Upper lobe of left lung (tissue), 6 donors: ENCODE measurements around the gene DLG2. TPM values are rescaled to one million over a fixed set of nuclear protein-coding genes. Genes with fewer than 3 reads are reported as not detected.

Experiments used
- ATAC-seq, 2 donors: fragments of 200-7000 bp; cut with Tn5 transposase; one replicate each; pipeline ENCODE4 v1.9.1; 2022; ENCODE audit warnings: mild to moderate bottlenecking in 2 of 2, moderate library complexity in 2 of 2; ENCODE audit not compliant: low FRiP score in 2 of 2
- DNase-seq, 2 donors: peaks; one replicate each; pipeline ENCODE4 v3.0.0-alpha.2; 2019 to 2020
- H3K27ac ChIP-seq, 4 donors: fragments of 200-600 bp; sonication (generic); one replicate each; pipeline ENCODE4 v1.5.1; 2016 to 2019
- H3K27me3 ChIP-seq, 4 donors: fragments of 200-600 bp; sonication (generic); one replicate each; pipeline ENCODE4 v1.5.1; 2017 to 2019
- H3K36me3 ChIP-seq, 4 donors: fragments of 200-600 bp; sonication (generic); one replicate each; pipeline ENCODE4 v1.5.1; 2016 to 2019
- H3K4me1 ChIP-seq, 4 donors: fragments of 200-600 bp; sonication (generic); one replicate each; pipeline ENCODE4 v1.5.1; 2018 to 2019
- H3K4me3 ChIP-seq, 4 donors: fragments of 200-600 bp; sonication (generic); one replicate each; pipeline ENCODE4 v1.5.1; 2017 to 2019; ENCODE audit warnings: mild to moderate bottlenecking in 2 of 4, moderate library complexity in 1 of 4
- H3K9me3 ChIP-seq, 4 donors: fragments of 200-600 bp; sonication (generic); one replicate each; pipeline ENCODE4 v1.5.1; 2018 to 2019
- EP300 ChIP-seq, 4 donors: sonication (generic); formaldehyde crosslinking; IDR thresholded peaks; one replicate each; pipeline ENCODE4 v1.5.1; 2017; ENCODE audit warnings: antibody characterized with exemption in 4 of 4, control low read depth in 2 of 4
- POLR2A ChIP-seq, 4 donors: fragments of 450-650 bp; IDR thresholded peaks; one replicate each; pipeline ENCODE4 v1.5.1; 2016 to 2017; ENCODE audit warnings: antibody characterized with exemption in 4 of 4, mild to moderate bottlenecking in 2 of 4
- POLR2AphosphoS5 ChIP-seq, 2 donors: sonication (generic); formaldehyde crosslinking; IDR thresholded peaks; one replicate each; pipeline ENCODE4 v1.5.1; 2017; ENCODE audit warnings: antibody characterized with exemption in 2 of 2
- WGBS, 2 donors: methylation state at CpG; one replicate each; pipeline ENCODE4 v1.1.5; 2017 to 2018; 5-methylcytosine and 5-hydroxymethylcytosine counted together
- total RNA-seq, 6 donors: library from RNA; depleted of rRNA in 4 of 6; stranded (reverse); fragments of >200 nt in 4 of 6; gene quantifications; one replicate each; pipeline versions ENCODE4 v1.1.0 to v1.2.1, GENCODE V29; 2016 to 2021
- TF ChIP-seq, protein P1 (sequence below), 6 experiments: fragments of 450-650 bp in 4 of 6; fragments of 200-600 bp in 2 of 6; sonication (generic) in 2 of 6; IDR thresholded peaks; one replicate each; pipeline ENCODE4 v1.5.1; 2016 to 2019; ENCODE audit warnings: antibody characterized with exemption in 6 of 6
- donor health status: DM: no; HTN: no; CAD: no; lungs with moderate emphysema.
- donor health status: DM: no; HTN: yes; CAD: no; lungs with severe emphysema.

DLG2 gene
- total RNA-seq, 6 donors from 2014 or later: 3.4 to 37.7 (median 9.1) TPM

DNA sequence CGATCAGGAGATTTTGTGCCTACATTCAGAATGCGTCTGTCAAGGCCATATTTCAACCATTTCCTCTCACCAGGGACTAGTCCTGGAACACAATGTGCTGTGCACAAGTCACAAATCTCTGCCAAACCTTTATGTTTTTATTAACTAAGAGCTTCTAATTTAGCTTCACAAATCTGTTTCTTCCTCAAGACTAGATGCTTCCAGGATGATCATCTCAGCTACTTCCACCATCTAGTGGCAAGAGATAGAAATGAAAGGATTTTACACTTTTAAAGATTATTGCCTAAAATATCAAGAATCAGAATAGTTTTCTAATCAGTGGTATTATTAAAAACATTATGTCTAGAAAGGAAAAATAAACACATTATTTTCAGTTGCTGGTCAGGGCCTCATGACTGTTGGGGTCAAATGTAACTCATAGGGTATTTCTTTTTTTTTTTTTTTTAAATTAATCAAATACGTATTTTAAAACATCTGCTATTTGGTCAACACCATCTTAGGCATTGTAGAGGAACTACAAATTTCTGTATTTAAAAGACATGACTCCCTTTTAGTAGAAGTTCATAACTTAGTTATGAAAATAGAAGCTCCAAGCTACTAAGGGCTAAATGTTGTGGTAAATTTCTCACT lies 1102.6 kb downstream of the DLG2 start:
- Histone ChIP-seq H3K27me3 (no peaks in the 10 kb centered on the region), H3K4me1 (no peaks in the 10 kb centered on the region), H3K4me3 (no peak overlapping the region), H3K36me3 (no peaks in the 10 kb centered on the region), H3K27ac (no peak overlapping the region), H3K9me3 (no peaks in the 10 kb centered on the region)
- WGBS, 2 donors: 64 to 70% methylated on average over 3 of the region's 3 CpGs
- ATAC-seq: no peak
- TF ChIP-seq POLR2A (IDR thresholded peaks at IDR 0.05) (no peak), POLR2AphosphoS5 (IDR thresholded peaks at IDR 0.05) (no peak), EP300 (IDR thresholded peaks at IDR 0.05) (no peak)
- TF ChIP-seq, protein P1, sequence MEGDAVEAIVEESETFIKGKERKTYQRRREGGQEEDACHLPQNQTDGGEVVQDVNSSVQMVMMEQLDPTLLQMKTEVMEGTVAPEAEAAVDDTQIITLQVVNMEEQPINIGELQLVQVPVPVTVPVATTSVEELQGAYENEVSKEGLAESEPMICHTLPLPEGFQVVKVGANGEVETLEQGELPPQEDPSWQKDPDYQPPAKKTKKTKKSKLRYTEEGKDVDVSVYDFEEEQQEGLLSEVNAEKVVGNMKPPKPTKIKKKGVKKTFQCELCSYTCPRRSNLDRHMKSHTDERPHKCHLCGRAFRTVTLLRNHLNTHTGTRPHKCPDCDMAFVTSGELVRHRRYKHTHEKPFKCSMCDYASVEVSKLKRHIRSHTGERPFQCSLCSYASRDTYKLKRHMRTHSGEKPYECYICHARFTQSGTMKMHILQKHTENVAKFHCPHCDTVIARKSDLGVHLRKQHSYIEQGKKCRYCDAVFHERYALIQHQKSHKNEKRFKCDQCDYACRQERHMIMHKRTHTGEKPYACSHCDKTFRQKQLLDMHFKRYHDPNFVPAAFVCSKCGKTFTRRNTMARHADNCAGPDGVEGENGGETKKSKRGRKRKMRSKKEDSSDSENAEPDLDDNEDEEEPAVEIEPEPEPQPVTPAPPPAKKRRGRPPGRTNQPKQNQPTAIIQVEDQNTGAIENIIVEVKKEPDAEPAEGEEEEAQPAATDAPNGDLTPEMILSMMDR (IDR thresholded peaks at IDR 0.05): peak in 3 of 6 experiments; percentile 18 to 25 (median 19)
- no peak for DNase-seq

DNA sequence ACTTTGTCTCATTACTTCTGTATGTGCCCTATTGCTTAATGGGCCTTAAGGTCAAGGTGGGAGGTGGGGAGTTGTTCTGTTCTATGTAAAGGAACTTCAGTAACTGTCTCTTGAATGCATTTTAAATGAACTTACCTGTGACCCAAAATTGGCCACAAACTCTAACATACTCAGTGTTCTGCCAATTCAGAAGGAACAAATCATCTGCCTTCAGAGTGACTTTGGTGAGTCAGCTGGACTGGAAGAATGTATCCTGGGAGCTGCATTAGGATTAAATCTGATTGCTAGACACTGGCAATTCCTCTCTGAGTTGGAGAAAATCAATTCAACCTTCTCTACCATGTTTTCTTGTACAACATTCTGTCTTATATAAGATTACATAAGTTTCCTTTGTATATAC lies 1104.8 kb downstream of the DLG2 start:
- no peaks in the 10 kb centered on the region for H3K9me3 ChIP-seq
- no peaks in the 10 kb centered on the region for H3K27me3 ChIP-seq
- ATAC-seq: no peak
- H3K4me3 ChIP-seq: no peak overlapping the region
- TF ChIP-seq, protein P1 (IDR thresholded peaks at IDR 0.05): no peak
- no peak for TF ChIP-seq EP300 (IDR thresholded peaks at IDR 0.05)
- no peak for TF ChIP-seq POLR2A (IDR thresholded peaks at IDR 0.05)
- no peak for TF ChIP-seq POLR2AphosphoS5 (IDR thresholded peaks at IDR 0.05)
- no peak for DNase-seq
- no peak overlapping the region for H3K27ac ChIP-seq
- no peaks in the 10 kb centered on the region for H3K36me3 ChIP-seq
- no peaks in the 10 kb centered on the region for H3K4me1 ChIP-seq

GRCh38 chr11:84518631-84519183 lies 1108.4 kb downstream of the DLG2 start:
- DNase-seq (no peak), ATAC-seq (no peak)
- Histone ChIP-seq H3K27ac (no peak overlapping the region), H3K36me3 (no peaks in the 10 kb centered on the region), H3K4me3 (no peak overlapping the region), H3K4me1 (no peaks in the 10 kb centered on the region), H3K9me3 (no peaks in the 10 kb centered on the region), H3K27me3 (no peaks in the 10 kb centered on the region)
- no peak for TF ChIP-seq POLR2A (IDR thresholded peaks at IDR 0.05)
- TF ChIP-seq, protein P1 (IDR thresholded peaks at IDR 0.05): no peak
- no peak for TF ChIP-seq EP300 (IDR thresholded peaks at IDR 0.05)
- no peak for TF ChIP-seq POLR2AphosphoS5 (IDR thresholded peaks at IDR 0.05)
- 81 to 90% methylated on average over 2 of the region's 2 CpGs for WGBS, 2 donors

DNA sequence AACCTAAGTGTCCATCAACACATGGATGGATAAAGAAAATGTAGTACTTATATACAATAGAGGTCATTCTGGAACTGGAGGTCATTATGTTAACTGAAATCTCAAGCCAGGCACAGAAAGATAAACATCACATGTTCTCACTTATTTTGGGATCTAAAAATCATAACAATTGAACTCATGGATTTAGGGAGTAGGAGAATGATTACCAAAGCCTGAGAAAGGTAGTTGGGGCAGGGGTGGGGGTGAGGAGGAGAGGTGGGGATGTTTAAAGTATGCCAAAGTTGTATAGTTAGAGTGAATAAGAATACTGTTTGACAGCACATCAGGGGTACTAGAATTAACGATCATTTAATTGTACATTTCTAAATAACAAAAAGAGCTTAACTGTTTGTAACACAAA lies 1112.7 kb downstream of the DLG2 start:
- TF ChIP-seq POLR2AphosphoS5 (IDR thresholded peaks at IDR 0.05): no peak
- TF ChIP-seq, protein P1 (IDR thresholded peaks at IDR 0.05): no peak
- TF ChIP-seq POLR2A (IDR thresholded peaks at IDR 0.05): no peak
- TF ChIP-seq EP300 (IDR thresholded peaks at IDR 0.05): no peak
- Histone ChIP-seq H3K4me3 (no peak overlapping the region), H3K9me3 (no peaks in the 10 kb centered on the region), H3K27me3 (no peaks in the 10 kb centered on the region), H3K4me1 (no peaks in the 10 kb centered on the region), H3K36me3 (no peaks in the 10 kb centered on the region), H3K27ac (no peak overlapping the region)
- WGBS, 2 donors: 90 to 93% methylated on average over 1 of the region's 1 CpG
- ATAC-seq (no peak), DNase-seq (no peak)

DNA sequence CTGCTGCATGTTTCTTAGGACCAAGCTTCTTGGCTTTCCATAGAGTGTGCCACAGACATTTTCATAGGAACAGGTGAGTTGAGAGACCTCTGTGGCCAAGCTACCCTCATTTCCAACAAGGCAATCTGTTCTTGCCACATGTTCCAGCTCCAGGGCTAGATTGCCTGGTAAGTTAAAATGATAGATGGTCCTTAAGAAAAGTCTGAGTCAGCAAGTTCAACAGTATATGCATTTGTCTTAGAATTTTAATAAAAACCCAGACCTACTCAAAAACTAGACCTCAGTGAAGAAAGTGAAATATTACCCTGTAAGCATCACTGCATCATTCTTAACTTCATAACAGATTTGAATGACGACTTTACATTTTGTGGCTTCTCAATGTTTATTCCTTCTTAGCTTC lies 1123.6 kb downstream of the DLG2 start:
- TF ChIP-seq POLR2AphosphoS5 (IDR thresholded peaks at IDR 0.05) (no peak), POLR2A (IDR thresholded peaks at IDR 0.05) (no peak), EP300 (IDR thresholded peaks at IDR 0.05) (no peak)
- TF ChIP-seq, protein P1 (IDR thresholded peaks at IDR 0.05): no peak
- Histone ChIP-seq H3K9me3 (no peaks in the 10 kb centered on the region), H3K36me3 (no peaks in the 10 kb centered on the region), H3K27me3 (no peaks in the 10 kb centered on the region), H3K4me1 (no peaks in the 10 kb centered on the region), H3K4me3 (no peak overlapping the region), H3K27ac (no peak overlapping the region)
- ATAC-seq (no peak), DNase-seq (no peak)
- WGBS, 2 donors: 68 to 83% methylated on average over 1 of the region's 1 CpG
